H1 (cell line): ENCODE data around the gene ADAMTSL2. TPM values are rescaled to one million over a fixed set of nuclear protein-coding genes. Genes with fewer than 3 reads are reported as not detected.

Source experiments
- polyA plus RNA-seq, 7 experiments: library from polyadenylated mRNA; depleted of rRNA in 3 of 7; stranded (reverse) in 5 of 7; unstranded in 2 of 7; fragments of >200 nt in 5 of 7; fragments of 200-250 nt in 2 of 7; gene quantifications; 1 replicate in 5 of 7; 2 replicates in 1 of 7; 4 replicates in 1 of 7; pipeline versions ENCODE4 v1.2.1 to v1.2.3, GENCODE V29; 2011 to 2013; ENCODE audit warnings: missing spikeins in 2 of 7, mixed read lengths in 2 of 7
- total RNA-seq: library from RNA; stranded (reverse); fragmentation: NEBNext Ultra II Directional; extraction: Animal tissue kit (Norgen Biotek cat#: 25700); gene quantifications from 2 replicates; pipeline ENCODE4 v1.2.1, GENCODE V29; 2021

ADAMTSL2 gene
- total and polyA plus RNA-seq, 2 of the 8 experiments (the other 6 are each of a cell fraction or from before 2014, with no cell fraction given): 0.74 to 0.76 TPM

Other genes starting within 250 kb of the ADAMTSL2 start
- gene SURF6, start 198.5 kb upstream of the ADAMTSL2 start, total RNA-seq: 23.7 and 26.7 TPM in 2 replicates
- gene SURF6, start 198.5 kb upstream of the ADAMTSL2 start, polyA plus RNA-seq (2011; rRNA removed): 6.1 and 9.6 TPM in 2 replicates
- gene MED22, start 186.6 kb upstream of the ADAMTSL2 start, total RNA-seq: 56.4 and 61.8 TPM in 2 replicates
- gene MED22, start 186.6 kb upstream of the ADAMTSL2 start, polyA plus RNA-seq (2011; rRNA removed): 68.4 and 105 TPM in 2 replicates
- 2,578 and 2,633 TPM in 2 replicates for gene RPL7A, start 186.5 kb upstream of the ADAMTSL2 start, total RNA-seq
- gene RPL7A, start 186.5 kb upstream of the ADAMTSL2 start, polyA plus RNA-seq (2011; rRNA removed): 2,379 and 2,783 TPM in 2 replicates
- 39.6 and 43.1 TPM in 2 replicates for gene SURF1, start 178.2 kb upstream of the ADAMTSL2 start, total RNA-seq
- 35.4 and 44.7 TPM in 2 replicates for gene SURF1, start 178.2 kb upstream of the ADAMTSL2 start, polyA plus RNA-seq (2011; rRNA removed)
- gene SURF2, start 178.2 kb upstream of the ADAMTSL2 start, total RNA-seq: 36.6 and 42.1 TPM in 2 replicates
- gene SURF2, start 178.2 kb upstream of the ADAMTSL2 start, polyA plus RNA-seq (2011; rRNA removed): 37.7 and 54.4 TPM in 2 replicates
- 167 and 182 TPM in 2 replicates for gene SURF4, start 158.6 kb upstream of the ADAMTSL2 start, total RNA-seq
- gene SURF4, start 158.6 kb upstream of the ADAMTSL2 start, polyA plus RNA-seq (2011; rRNA removed): 176 and 201 TPM in 2 replicates
- gene STKLD1, start 158.3 kb upstream of the ADAMTSL2 start, total RNA-seq: not detected in 2 replicates
- gene STKLD1, start 158.3 kb upstream of the ADAMTSL2 start, polyA plus RNA-seq (2011; rRNA removed): 0.26 and 0.55 TPM in 2 replicates
- gene REXO4, start 116.7 kb upstream of the ADAMTSL2 start, total RNA-seq: 37.7 and 38.3 TPM in 2 replicates
- gene REXO4, start 116.7 kb upstream of the ADAMTSL2 start, polyA plus RNA-seq (2011; rRNA removed): 19.1 and 27.2 TPM in 2 replicates
- 5.1 and 5.8 TPM in 2 replicates for gene ADAMTS13, start 112.3 kb upstream of the ADAMTSL2 start, total RNA-seq
- gene ADAMTS13, start 112.3 kb upstream of the ADAMTSL2 start, polyA plus RNA-seq (2011; rRNA removed): 4.4 and 6.6 TPM in 2 replicates
- gene CACFD1, start 74.7 kb upstream of the ADAMTSL2 start, total RNA-seq: 13.3 and 13.4 TPM in 2 replicates
- 15.5 and 23.6 TPM in 2 replicates for gene CACFD1, start 74.7 kb upstream of the ADAMTSL2 start, polyA plus RNA-seq (2011; rRNA removed)
- 16.6 and 17.9 TPM in 2 replicates for gene SLC2A6, start 55.6 kb upstream of the ADAMTSL2 start, total RNA-seq
- 17.8 and 18.6 TPM in 2 replicates for gene SLC2A6, start 55.6 kb upstream of the ADAMTSL2 start, polyA plus RNA-seq (2011; rRNA removed)
- not detected in 2 replicates for gene MYMK, start 9.7 kb upstream of the ADAMTSL2 start, total RNA-seq
- gene MYMK, start 9.7 kb upstream of the ADAMTSL2 start, polyA plus RNA-seq (2011; rRNA removed): 0.30 TPM in 1 of 2 replicates, not detected in the other
- gene FAM163B, start 74.7 kb downstream of the ADAMTSL2 start, total RNA-seq: 0.38 and 0.63 TPM in 2 replicates
- gene FAM163B, start 74.7 kb downstream of the ADAMTSL2 start, polyA plus RNA-seq (2011; rRNA removed): 1.0 and 2.6 TPM in 2 replicates
- 0.29 TPM in 1 of 2 replicates, not detected in the other for gene DBH, start 101.7 kb downstream of the ADAMTSL2 start, total RNA-seq
- gene DBH, start 101.7 kb downstream of the ADAMTSL2 start, polyA plus RNA-seq (2011; rRNA removed): 0.18 and 0.24 TPM in 2 replicates
- 7.3 and 7.4 TPM in 2 replicates for gene SARDH, start 203.6 kb downstream of the ADAMTSL2 start, total RNA-seq
- gene SARDH, start 203.6 kb downstream of the ADAMTSL2 start, polyA plus RNA-seq (2011; rRNA removed): 6.4 and 13.1 TPM in 2 replicates